Karpas-422 (cell line): Measurements from ENCODE around the gene KPNA1. TPM values are rescaled to one million over a fixed set of nuclear protein-coding genes. Genes with fewer than 3 reads are reported as not detected.

Experiments
- DNase-seq: peaks from one replicate; pipeline ENCODE4 v3.0.0-alpha.2; 2015
- H2AFZ ChIP-seq: fragments of 200-600 bp; sonication (generic); 2 replicates; pipeline ENCODE4 v1.6.1; 2014; ENCODE audit warnings: antibody characterized with exemption, low read length, mixed read lengths
- H3K27ac ChIP-seq: fragments of 200-600 bp; sonication (generic); 2 replicates; pipeline ENCODE4 v1.5.1; 2014; ENCODE audit warnings: mild to moderate bottlenecking, low read length, moderate library complexity
- H3K27me3 ChIP-seq: fragments of 200-600 bp; sonication (generic); 2 replicates; pipeline ENCODE4 v1.6.1; 2014; ENCODE audit warnings: low read length, mixed read lengths
- H3K36me3 ChIP-seq: fragments of 200-600 bp; sonication (generic); 2 replicates; pipeline ENCODE4 v1.6.1; 2014; ENCODE audit warnings: low read length, mixed read lengths; ENCODE audit not compliant: insufficient read depth
- H3K4me1 ChIP-seq: fragments of 200-600 bp; sonication (generic); 2 replicates; pipeline ENCODE4 v1.6.1; 2014; ENCODE audit warnings: mild to moderate bottlenecking, low read length, mixed read lengths
- H3K4me2 ChIP-seq: fragments of 200-600 bp; sonication (generic); 2 replicates; pipeline ENCODE4 v1.6.1; 2014; ENCODE audit warnings: low read length, low read depth, mild to moderate bottlenecking; ENCODE audit not compliant: poor library complexity, severe bottlenecking
- H3K4me3 ChIP-seq: fragments of 200-600 bp; sonication (generic); 2 replicates; pipeline ENCODE4 v1.5.1; 2014; ENCODE audit warnings: mild to moderate bottlenecking, antibody characterized with exemption, low read length, mixed read lengths
- H3K79me2 ChIP-seq: fragments of 200-600 bp; sonication (generic); 2 replicates; pipeline ENCODE4 v1.6.1; 2014; ENCODE audit warnings: mild to moderate bottlenecking, low read length, mixed read lengths
- H3K9ac ChIP-seq: fragments of 200-600 bp; sonication (generic); 2 replicates; pipeline ENCODE4 v1.6.0; 2014; ENCODE audit warnings: low read length
- H3K9me2 ChIP-seq: fragments of 200-600 bp; sonication (generic), shearing (Covaris generic); replicated peaks from 2 replicates; pipeline ENCODE4 v1.6.0; 2014; ENCODE audit warnings: mild to moderate bottlenecking, low read length, moderate library complexity; ENCODE audit not compliant: insufficient read depth
- H3K9me3 ChIP-seq: fragments of 300-700, 200-600 bp; sonication (generic); 2 replicates; pipeline ENCODE4 v1.6.1; 2014; ENCODE audit warnings: low read length, mixed read lengths
- H4K20me1 ChIP-seq: fragments of 200-600 bp; sonication (generic); 2 replicates; pipeline ENCODE4 v1.6.1; 2014; ENCODE audit warnings: mild to moderate bottlenecking, antibody characterized with exemption, low read length, low read depth; ENCODE audit not compliant: insufficient read depth
- total RNA-seq: library from RNA; depleted of rRNA; stranded (reverse); fragments of >200 nt; shearing (Covaris generic); gene quantifications from 2 replicates; pipeline ENCODE4 v1.2.3, GENCODE V29; 2014; ENCODE audit warnings: low replicate concordance

KPNA1 gene
- total RNA-seq, 1 experiment from 2014 or later, result 67.1 TPM

DNA sequence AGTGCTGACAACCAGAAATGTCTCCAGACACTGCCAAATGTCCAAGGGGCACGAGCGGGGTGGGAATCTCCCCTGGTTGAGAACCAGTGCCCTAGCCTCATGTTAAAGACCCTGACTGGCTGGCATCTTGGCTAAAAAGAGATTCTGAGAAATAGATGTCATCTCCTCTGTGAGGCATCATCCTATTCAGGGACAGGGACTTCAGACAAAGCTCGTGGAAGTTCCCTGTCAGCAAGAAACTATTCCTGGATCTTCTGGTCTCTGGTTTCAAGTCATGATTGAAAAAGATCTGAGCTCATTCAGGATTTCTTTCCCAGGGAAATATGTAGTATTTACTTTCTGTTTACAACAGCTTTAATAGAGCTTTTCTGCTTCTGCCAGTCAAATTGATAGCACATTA lies 109.7 kb downstream of the KPNA1 start:
- no peaks in the 10 kb centered on the region for H4K20me1 ChIP-seq
- peaks cover 46% of the 10 kb centered on the region for H3K4me1 ChIP-seq
- H3K4me2 ChIP-seq, result no peak overlapping the region
- H3K9me3 ChIP-seq, result no peaks in the 10 kb centered on the region
- no peak overlapping the region for H2AFZ ChIP-seq
- H3K79me2 ChIP-seq, result peaks cover 53% of the 10 kb centered on the region
- H3K4me3 ChIP-seq, result no peak overlapping the region
- H3K27me3 ChIP-seq, result no peaks in the 10 kb centered on the region
- no peaks in the 10 kb centered on the region for H3K9me2 ChIP-seq
- no peak for DNase-seq
- no peak overlapping the region for H3K27ac ChIP-seq
- H3K9ac ChIP-seq, result no peak overlapping the region
- peaks cover 70% of the 10 kb centered on the region for H3K36me3 ChIP-seq

DNA sequence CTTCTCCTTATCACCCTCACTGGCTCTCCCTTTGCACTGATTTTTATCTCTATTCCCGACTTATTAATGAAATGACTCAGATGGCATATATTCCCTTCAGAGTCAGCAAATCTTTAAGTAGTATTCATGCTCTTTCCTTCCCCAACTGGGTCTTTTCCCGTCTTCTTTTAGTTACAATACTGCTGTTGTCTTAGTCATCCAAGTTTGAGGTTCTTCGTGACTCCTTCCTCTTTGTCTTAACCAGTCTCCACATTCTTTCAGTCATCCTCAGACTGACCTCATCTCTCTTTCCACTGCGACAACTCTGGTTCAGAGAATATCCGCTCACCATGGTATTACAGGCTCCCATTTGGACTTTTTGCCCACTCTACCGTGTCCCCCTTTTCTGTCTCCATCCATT lies 111.2 kb downstream of the KPNA1 start:
- Histone ChIP-seq H3K4me1 (peaks cover 39% of the 10 kb centered on the region), H3K27me3 (no peaks in the 10 kb centered on the region), H2AFZ (no peak overlapping the region), H3K9me3 (no peaks in the 10 kb centered on the region), H3K4me3 (no peak overlapping the region), H3K9ac (no peak overlapping the region), H3K4me2 (no peak overlapping the region), H3K9me2 (no peaks in the 10 kb centered on the region), H3K79me2 (peaks cover 67% of the 10 kb centered on the region), H4K20me1 (no peaks in the 10 kb centered on the region), H3K27ac (no peak overlapping the region), H3K36me3 (peaks cover 59% of the 10 kb centered on the region)
- DNase-seq, result no peak

DNA sequence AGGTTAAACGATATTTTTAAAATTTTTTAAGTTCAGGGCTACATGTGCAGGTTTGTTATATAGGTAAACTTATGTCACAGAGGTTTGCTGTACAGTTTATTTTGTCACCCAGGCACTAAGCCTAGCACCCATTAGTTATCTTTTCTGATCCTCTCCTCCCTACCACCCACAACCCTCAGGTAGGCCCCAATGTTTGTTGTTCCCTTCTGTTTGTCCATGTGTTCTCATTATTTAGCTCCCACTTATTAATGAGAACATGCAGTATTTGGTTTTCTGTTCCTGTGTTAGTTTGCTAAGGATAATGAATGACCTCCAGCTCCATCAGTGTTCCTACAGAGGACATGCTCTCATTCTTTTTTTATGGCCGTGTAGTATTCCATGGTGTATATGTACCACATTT lies 115.8 kb downstream of the KPNA1 start:
- Histone ChIP-seq H3K27ac (no peak overlapping the region), H2AFZ (no peak overlapping the region), H3K9me2 (no peaks in the 10 kb centered on the region), H3K4me1 (peaks cover 18% of the 10 kb centered on the region), H3K79me2 (peaks cover 89% of the 10 kb centered on the region), H3K9me3 (no peaks in the 10 kb centered on the region), H3K4me2 (no peak overlapping the region), H3K27me3 (no peaks in the 10 kb centered on the region), H4K20me1 (no peaks in the 10 kb centered on the region), H3K9ac (no peak overlapping the region), H3K36me3 (peaks cover 35% of the 10 kb centered on the region), H3K4me3 (no peak overlapping the region)
- no peak for DNase-seq

DNA sequence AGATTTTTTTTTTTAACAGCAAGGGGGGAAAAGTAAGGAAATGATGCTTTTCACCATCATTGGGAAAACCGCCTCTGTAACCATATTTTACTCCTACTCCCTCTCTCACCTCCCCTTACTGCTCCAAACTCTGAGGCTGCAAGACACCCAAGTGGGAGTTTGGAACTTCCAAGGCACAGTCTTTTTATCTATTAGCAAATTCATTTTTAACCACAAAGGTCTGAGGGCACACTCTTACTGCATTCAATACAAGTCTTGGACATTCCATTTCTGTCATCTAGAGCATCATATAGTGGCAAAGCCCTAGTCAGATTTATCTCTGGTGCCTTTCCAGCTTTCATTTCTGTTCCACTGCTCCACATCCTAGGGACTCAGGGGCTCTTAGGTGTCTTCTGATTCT lies 117.5 kb downstream of the KPNA1 start:
- Histone ChIP-seq H2AFZ (no peak overlapping the region), H3K4me3 (no peak overlapping the region), H4K20me1 (no peaks in the 10 kb centered on the region), H3K79me2 (peaks cover 89% of the 10 kb centered on the region), H3K9me3 (no peaks in the 10 kb centered on the region), H3K9ac (no peak overlapping the region), H3K36me3 (peaks cover 30% of the 10 kb centered on the region), H3K27me3 (no peaks in the 10 kb centered on the region), H3K4me1 (peaks cover 27% of the 10 kb centered on the region), H3K9me2 (no peaks in the 10 kb centered on the region), H3K4me2 (no peak overlapping the region), H3K27ac (no peak overlapping the region)
- no peak for DNase-seq

DNA sequence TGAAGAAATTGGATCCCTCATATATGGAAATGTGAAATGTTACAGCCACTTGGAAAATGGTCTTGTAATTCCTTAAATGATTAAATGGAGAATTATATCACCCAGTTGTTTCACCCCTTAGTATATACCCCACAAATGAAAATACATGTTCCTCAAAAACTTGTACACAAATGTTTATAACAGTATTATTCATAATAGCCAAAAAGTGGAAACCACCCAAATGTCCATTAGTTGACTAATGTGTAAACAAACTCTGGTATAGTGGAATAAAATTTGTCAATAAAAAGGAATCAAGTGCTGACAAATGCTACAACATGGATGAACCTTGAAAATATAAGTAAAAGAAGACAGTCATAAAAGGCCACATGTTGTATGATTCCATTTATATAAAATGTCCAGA lies 118.2 kb downstream of the KPNA1 start:
- Histone ChIP-seq H3K36me3 (peaks cover 36% of the 10 kb centered on the region), H3K9me3 (no peaks in the 10 kb centered on the region), H4K20me1 (no peaks in the 10 kb centered on the region), H3K27ac (no peak overlapping the region), H3K9ac (no peak overlapping the region), H3K9me2 (no peaks in the 10 kb centered on the region), H3K79me2 (peaks cover 91% of the 10 kb centered on the region), H2AFZ (no peak overlapping the region), H3K4me1 (peaks cover 32% of the 10 kb centered on the region), H3K4me2 (no peak overlapping the region), H3K27me3 (no peaks in the 10 kb centered on the region), H3K4me3 (no peak overlapping the region)
- DNase-seq, result no peak

DNA sequence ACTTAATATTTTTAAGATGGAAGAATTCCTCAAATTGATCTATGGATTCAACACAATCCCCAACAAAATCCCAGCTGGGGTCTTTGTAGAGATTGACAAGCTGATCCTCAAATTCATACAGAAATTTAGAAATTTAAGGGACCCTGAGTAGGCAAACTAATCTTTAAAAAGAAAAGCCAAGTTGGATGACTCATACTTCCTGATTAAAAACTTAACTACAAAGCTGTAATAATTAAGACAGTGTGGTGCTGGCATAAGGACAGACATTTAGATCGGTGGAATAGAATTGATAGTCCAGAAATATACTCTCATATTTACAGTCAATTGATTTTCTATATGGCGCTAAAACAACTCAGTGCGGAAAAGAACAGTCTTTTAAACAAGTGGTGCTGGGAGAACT lies 119.2 kb downstream of the KPNA1 start:
- peaks cover 32% of the 10 kb centered on the region for H3K4me1 ChIP-seq
- no peak overlapping the region for H3K27ac ChIP-seq
- no peaks in the 10 kb centered on the region for H3K9me3 ChIP-seq
- H3K4me3 ChIP-seq, result no peak overlapping the region
- H3K9me2 ChIP-seq, result no peaks in the 10 kb centered on the region
- no peaks in the 10 kb centered on the region for H3K27me3 ChIP-seq
- no peak for DNase-seq
- no peak overlapping the region for H2AFZ ChIP-seq
- H4K20me1 ChIP-seq, result no peaks in the 10 kb centered on the region
- H3K36me3 ChIP-seq, result peaks cover 36% of the 10 kb centered on the region
- no peak overlapping the region for H3K4me2 ChIP-seq
- H3K79me2 ChIP-seq, result peaks cover 92% of the 10 kb centered on the region
- H3K9ac ChIP-seq, result no peak overlapping the region

DNA sequence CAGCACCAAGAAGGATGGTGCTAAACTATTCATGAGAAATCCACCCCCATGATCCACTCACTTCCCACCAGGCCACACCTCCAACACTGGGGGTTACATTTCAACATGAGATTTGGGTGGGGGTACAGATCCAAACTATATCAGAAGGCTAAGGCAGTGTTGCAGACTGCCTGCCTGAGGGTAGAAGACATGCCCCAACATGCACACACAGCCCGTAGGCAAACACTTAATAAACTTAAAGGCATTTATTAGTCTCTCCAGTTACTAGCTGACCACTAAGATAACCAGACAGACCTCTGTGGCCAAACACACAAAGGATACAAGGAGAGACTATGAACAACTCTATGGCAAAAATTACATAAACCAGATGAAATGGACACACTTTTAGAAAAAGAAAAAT lies 120.6 kb downstream of the KPNA1 start:
- Histone ChIP-seq H3K9me2 (no peaks in the 10 kb centered on the region), H3K9ac (no peak overlapping the region), H3K4me3 (no peak overlapping the region), H3K27me3 (no peaks in the 10 kb centered on the region), H3K4me2 (no peak overlapping the region), H3K36me3 (peaks cover 47% of the 10 kb centered on the region), H4K20me1 (no peaks in the 10 kb centered on the region), H3K4me1 (peaks cover 46% of the 10 kb centered on the region), H3K27ac (no peak overlapping the region), H3K9me3 (no peaks in the 10 kb centered on the region), H2AFZ (no peak overlapping the region), H3K79me2 (peaks cover 96% of the 10 kb centered on the region)
- no peak for DNase-seq

DNA sequence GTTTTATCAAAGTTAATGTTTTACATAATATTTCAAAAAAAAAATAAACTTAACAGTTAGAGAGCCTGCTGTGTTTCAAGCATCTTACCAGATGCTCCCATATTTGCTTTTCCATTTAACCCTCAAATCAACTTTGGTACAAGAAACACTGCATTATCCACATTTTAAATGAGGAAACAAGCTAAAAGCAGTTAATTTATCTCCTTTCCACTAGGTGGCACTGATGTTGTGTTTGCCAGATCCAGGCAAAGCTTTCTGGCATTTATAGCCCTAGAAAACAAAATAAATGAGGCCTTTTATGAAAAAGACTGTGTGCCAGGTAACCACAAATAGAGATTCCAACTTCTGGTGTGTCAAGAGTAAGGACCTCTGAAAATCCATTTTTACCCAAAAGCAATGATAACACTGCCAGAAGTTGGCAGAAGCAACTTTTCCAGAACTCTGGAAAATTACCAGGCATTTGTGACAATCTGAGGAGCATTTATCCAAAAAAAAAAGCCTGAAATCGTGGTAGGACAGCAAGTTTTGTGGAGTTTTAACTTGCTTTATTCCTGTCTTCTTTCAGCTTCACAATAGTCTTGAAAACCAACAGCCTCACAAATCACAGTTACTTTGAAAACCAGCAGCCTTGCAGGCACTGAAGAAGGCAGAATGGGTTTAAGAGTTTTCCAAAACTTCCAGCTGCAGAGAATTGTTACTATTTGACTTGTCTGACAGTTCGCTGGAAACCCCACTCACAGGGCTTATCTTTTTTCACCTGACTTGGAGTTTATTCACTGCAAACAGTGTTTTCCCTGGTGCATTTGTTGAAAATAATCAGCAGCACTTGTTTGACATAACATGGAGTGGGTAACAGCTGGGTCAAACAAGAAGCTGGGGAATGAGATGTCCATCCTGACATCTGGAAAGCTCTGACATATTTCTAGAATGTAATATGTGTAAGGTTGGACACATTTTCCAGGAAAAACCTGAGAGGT lies 121.6 kb downstream of the KPNA1 start:
- Histone ChIP-seq H3K9ac (no peak overlapping the region), H2AFZ (no peak overlapping the region), H3K4me1 (peaks cover 56% of the 10 kb centered on the region), H3K4me2 (no peak overlapping the region), H3K36me3 (peaks cover 49% of the 10 kb centered on the region), H3K27ac (no peak overlapping the region), H3K4me3 (no peak overlapping the region), H3K79me2 (peaks cover 96% of the 10 kb centered on the region), H4K20me1 (no peaks in the 10 kb centered on the region), H3K9me2 (no peaks in the 10 kb centered on the region), H3K27me3 (no peaks in the 10 kb centered on the region), H3K9me3 (no peaks in the 10 kb centered on the region)
- peak; percentile 83 for DNase-seq
